Fibroblast of skin of left quadriceps (primary cell): ENCODE results near the gene BSPRY.
"Not testable (repeated sequence)": the region's sequence is repeated elsewhere in the genome, so short reads cannot be mapped to it uniquely, and the experiment has no call there.

ENCODE experiments used
- DNase-seq, 2 experiments: peaks; one replicate each; pipeline ENCODE4 v3.0.0-alpha.2; 2013; ENCODE audit warnings: low read depth in 2 of 2

BSPRY gene

GRCh38 chr9:113395000-113395861, 45.9 kb downstream of the BSPRY start:
- DNase-seq, result no peak

- DNase-seq, result no peak
These were observed 47.9 kb downstream of the BSPRY start for GRCh38 chr9:113397203-113397631.

GRCh38 chr9:113398796-113399195, 49.5 kb downstream of the BSPRY start:
- DNase-seq, result no peak

- DNase-seq, result no peak
These were observed 50.4 kb downstream of the BSPRY start for GRCh38 chr9:113399646-113400200.

- peak; percentile 96 to 97 for DNase-seq
These were observed 51.9 kb downstream of the BSPRY start, which contains the start of gene ALAD for GRCh38 chr9:113401027-113401792. ALAD (minus strand) TSS chr9:113401284; CDS start chr9:113393559, 7,725 bp downstream.

GRCh38 chr9:113403646-113404045, 54.3 kb downstream of the BSPRY start:
- DNase-seq, result no peak

- DNase-seq, result not testable (repeated sequence)
These were observed 57.0 kb downstream of the BSPRY start for GRCh38 chr9:113406353-113406752.

GRCh38 chr9:113406873-113407511, 57.7 kb downstream of the BSPRY start:
- peak; percentile 27 to 35 for DNase-seq

- no peak for DNase-seq
These were observed 60.1 kb downstream of the BSPRY start for GRCh38 chr9:113409481-113409880.

GRCh38 chr9:113409883-113410206, 60.5 kb downstream of the BSPRY start:
- no peak for DNase-seq

- peak; percentile 92 for DNase-seq
These were observed 61.0 kb downstream of the BSPRY start, which contains the start of the genes C9orf43 and POLE3 for GRCh38 chr9:113410207-113410864. C9orf43 (plus strand) TSS chr9:113410747; CDS start chr9:113413494, 2,747 bp downstream. POLE3 (minus strand) TSS chr9:113410675; CDS start chr9:113410293, 382 bp downstream.

- no peak for DNase-seq
These were observed 66.9 kb downstream of the BSPRY start for GRCh38 chr9:113416149-113416721.

GRCh38 chr9:113417370-113417769, 68.0 kb downstream of the BSPRY start:
- DNase-seq, result no peak
